ENCODE results near the gene PPP2R5A. TPM values are rescaled to one million over a fixed set of nuclear protein-coding genes. Genes with fewer than 3 reads are reported as not detected.
"Not testable (repeated sequence)": the region's sequence is repeated elsewhere in the genome, so short reads cannot be mapped to it uniquely, and the experiment has no call there.

PPP2R5A gene
- total RNA-seq, 2 donors from 2014 or later, result 40.7 to 41.4 TPM

- Histone ChIP-seq H3K27ac (ENCODE audit: low read depth, low read length) (no peak overlapping the region), H3K9ac (ENCODE audit: extremely low read depth, low read length, poor library complexity, severe bottlenecking) (no peak overlapping the region), H3K27me3 (ENCODE audit: control insufficient read depth, insufficient read depth, low read length, poor library complexity, severe bottlenecking) (no peaks in the 10 kb centered on the region), H3K9me3 (ENCODE audit: control insufficient read depth, low read length) (peaks cover 33% of the 10 kb centered on the region), H3K36me3 (ENCODE audit: control insufficient read depth, insufficient read depth, low read length) (peaks cover 59% of the 10 kb centered on the region), H3K4me1 (ENCODE audit: control insufficient read depth, insufficient read depth, low read length) (no peaks in the 10 kb centered on the region), H3K4me3 (ENCODE audit: low read length) (no peak overlapping the region)
- H3K27ac Mint-ChIP-seq, result no peak overlapping the region
- H3K9me3 Mint-ChIP-seq, result peaks cover 43% of the 10 kb centered on the region
- DNase-seq, result no peak
- H3K4me3 Mint-ChIP-seq, result no peak overlapping the region
- peaks cover 82% of the 10 kb centered on the region for H3K36me3 Mint-ChIP-seq (ENCODE audit: low read depth)
- 100% methylated on average over 1 of the region's 1 CpG for WGBS, 2 experiments (ENCODE audit: insufficient coverage in 1 of 2, insufficient read length in 1 of 2)
- H3K27me3 Mint-ChIP-seq (ENCODE audit: insufficient read depth), result no peaks in the 10 kb centered on the region
- no peak for TF ChIP-seq CTCF (conservative IDR thresholded peaks at IDR 0.05)
- H3K4me1 Mint-ChIP-seq, result no peaks in the 10 kb centered on the region
Measured at GRCh38 chr1:212388985-212389716, 103.9 kb downstream of the PPP2R5A start.

- H3K4me3 Mint-ChIP-seq; H3K27me3 ChIP-seq (ENCODE audit: control insufficient read depth, insufficient read depth, low read length, poor library complexity, severe bottlenecking); H3K9ac ChIP-seq (ENCODE audit: extremely low read depth, low read length, poor library complexity, severe bottlenecking); H3K4me1 Mint-ChIP-seq; H3K27ac Mint-ChIP-seq; H3K27ac ChIP-seq (ENCODE audit: low read depth, low read length); H3K4me1 ChIP-seq (ENCODE audit: control insufficient read depth, insufficient read depth, low read length); H3K27me3 Mint-ChIP-seq (ENCODE audit: insufficient read depth); H3K4me3 ChIP-seq (ENCODE audit: low read length); DNase-seq: not testable (repeated sequence)
- peaks cover 35% of the 10 kb centered on the region for H3K36me3 ChIP-seq (ENCODE audit: control insufficient read depth, insufficient read depth, low read length)
- Mint-ChIP-seq H3K9me3 (peaks cover 62% of the 10 kb centered on the region), H3K36me3 (ENCODE audit: low read depth) (peaks cover 77% of the 10 kb centered on the region)
- peaks cover 40% of the 10 kb centered on the region for H3K9me3 ChIP-seq (ENCODE audit: control insufficient read depth, low read length)
- 99 to 100% methylated on average over 1 to 5 of the region's 6 CpGs for WGBS, 2 experiments (ENCODE audit: insufficient coverage in 1 of 2, insufficient read length in 1 of 2)
Measured at GRCh38 chr1:212395678-212396437, 110.6 kb downstream of the PPP2R5A start.

- H3K36me3 ChIP-seq (ENCODE audit: control insufficient read depth, insufficient read depth, low read length), result peaks cover 35% of the 10 kb centered on the region
- Mint-ChIP-seq H3K36me3 (ENCODE audit: low read depth) (peaks cover 72% of the 10 kb centered on the region), H3K4me3 (no peak overlapping the region), H3K9me3 (peaks cover 54% of the 10 kb centered on the region), H3K27me3 (ENCODE audit: insufficient read depth) (no peaks in the 10 kb centered on the region), H3K4me1 (no peaks in the 10 kb centered on the region), H3K27ac (no peak overlapping the region)
- H3K9me3 ChIP-seq (ENCODE audit: control insufficient read depth, low read length), result peaks cover 36% of the 10 kb centered on the region
- no peak overlapping the region for H3K27ac ChIP-seq (ENCODE audit: low read depth, low read length)
- no peaks in the 10 kb centered on the region for H3K4me1 ChIP-seq (ENCODE audit: control insufficient read depth, insufficient read depth, low read length)
- H3K9ac ChIP-seq (ENCODE audit: extremely low read depth, low read length, poor library complexity, severe bottlenecking), result no peak overlapping the region
- no peak overlapping the region for H3K4me3 ChIP-seq (ENCODE audit: low read length)
- no peaks in the 10 kb centered on the region for H3K27me3 ChIP-seq (ENCODE audit: control insufficient read depth, insufficient read depth, low read length, poor library complexity, severe bottlenecking)
- DNase-seq, result no peak
- 100% methylated on average over 2 of the region's 3 CpGs; no CpG with 5 or more reads in 1 of the 2 experiments for WGBS, 2 experiments (ENCODE audit: insufficient coverage in 1 of 2, insufficient read length in 1 of 2)
- TF ChIP-seq CTCF (conservative IDR thresholded peaks at IDR 0.05), result no peak
Measured at GRCh38 chr1:212396638-212397037, 111.4 kb downstream of the PPP2R5A start.

Measured in endodermal cell (in vitro differentiated cells).